Measurements from ENCODE around the gene AANAT.

Gene AANAT

GRCh38 chr17:76468634-76469010, 1.2 kb downstream of the AANAT start:
- no peak overlapping the region for H3K27ac ChIP-seq (ENCODE audit: low read depth, low read length)
- no peaks in the 10 kb centered on the region for H3K27me3 ChIP-seq (ENCODE audit: control insufficient read depth in 1 of 2, insufficient read depth in 2 of 2, low read length in 2 of 2)

GRCh38 chr17:76469076-76469990, 1.9 kb downstream of the AANAT start:
- no peak overlapping the region for H3K9ac ChIP-seq (ENCODE audit: low read depth in 1 of 2, low read length in 2 of 2)
- H3K36me3 ChIP-seq (ENCODE audit: control insufficient read depth in 1 of 2, insufficient read depth in 2 of 2, low read length in 2 of 2) = peaks cover 9 to 29% of the 10 kb centered on the region in 2 donors
- H3K4me3 ChIP-seq (ENCODE audit: low read depth in 1 of 2, low read length in 2 of 2) = no peak overlapping the region
- no peaks in the 10 kb centered on the region for H3K27me3 ChIP-seq (ENCODE audit: control insufficient read depth in 1 of 2, insufficient read depth in 2 of 2, low read length in 2 of 2)
- H3K4me1 ChIP-seq (ENCODE audit: control insufficient read depth in 1 of 2, insufficient read depth in 2 of 2, low read length in 2 of 2) = peaks cover 0 to 3% of the 10 kb centered on the region in 2 donors
- no peaks in the 10 kb centered on the region for H3K9me3 ChIP-seq (ENCODE audit: control insufficient read depth in 1 of 2, low read length in 2 of 2)
- no peak overlapping the region for H3K27ac ChIP-seq (ENCODE audit: low read depth, low read length)

More at GRCh38 chr17:76468634-76469010, 1.2 kb downstream of the AANAT start:
- peaks cover 9 to 25% of the 10 kb centered on the region in 2 donors for H3K36me3 ChIP-seq (ENCODE audit: control insufficient read depth in 1 of 2, insufficient read depth in 2 of 2, low read length in 2 of 2)
- no peak overlapping the region for H3K4me3 ChIP-seq (ENCODE audit: low read depth in 1 of 2, low read length in 2 of 2)
- H3K4me1 ChIP-seq (ENCODE audit: control insufficient read depth in 1 of 2, insufficient read depth in 2 of 2, low read length in 2 of 2) = peaks cover 0 to 3% of the 10 kb centered on the region in 2 donors
- no peaks in the 10 kb centered on the region for H3K9me3 ChIP-seq (ENCODE audit: control insufficient read depth in 1 of 2, low read length in 2 of 2)
- no peak overlapping the region for H3K9ac ChIP-seq (ENCODE audit: low read depth in 1 of 2, low read length in 2 of 2)

- no peak overlapping the region for H3K27ac ChIP-seq (ENCODE audit: low read depth, low read length)
- no peaks in the 10 kb centered on the region for H3K27me3 ChIP-seq (ENCODE audit: control insufficient read depth in 1 of 2, insufficient read depth in 2 of 2, low read length in 2 of 2)
- H3K4me1 ChIP-seq (ENCODE audit: control insufficient read depth in 1 of 2, insufficient read depth in 2 of 2, low read length in 2 of 2) = peaks cover 0 to 3% of the 10 kb centered on the region in 2 donors
- H3K36me3 ChIP-seq (ENCODE audit: control insufficient read depth in 1 of 2, insufficient read depth in 2 of 2, low read length in 2 of 2) = peaks cover 9 to 35% of the 10 kb centered on the region in 2 donors
- no peak overlapping the region for H3K9ac ChIP-seq (ENCODE audit: low read depth in 1 of 2, low read length in 2 of 2)
- no peaks in the 10 kb centered on the region for H3K9me3 ChIP-seq (ENCODE audit: control insufficient read depth in 1 of 2, low read length in 2 of 2)
- no peak overlapping the region for H3K4me3 ChIP-seq (ENCODE audit: low read depth in 1 of 2, low read length in 2 of 2)
These were observed 2.8 kb downstream of the AANAT start for GRCh38 chr17:76469991-76470739.

- Histone ChIP-seq H3K27me3 (ENCODE audit: control insufficient read depth in 1 of 2, insufficient read depth in 2 of 2, low read length in 2 of 2) (no peaks in the 10 kb centered on the region), H3K36me3 (ENCODE audit: control insufficient read depth in 1 of 2, insufficient read depth in 2 of 2, low read length in 2 of 2) (peaks cover 9 to 35% of the 10 kb centered on the region in 2 donors), H3K9me3 (ENCODE audit: control insufficient read depth in 1 of 2, low read length in 2 of 2) (no peaks in the 10 kb centered on the region), H3K4me3 (ENCODE audit: low read depth in 1 of 2, low read length in 2 of 2) (no peak overlapping the region), H3K27ac (ENCODE audit: low read depth, low read length) (no peak overlapping the region), H3K9ac (ENCODE audit: low read depth in 1 of 2, low read length in 2 of 2) (no peak overlapping the region), H3K4me1 (ENCODE audit: control insufficient read depth in 1 of 2, insufficient read depth in 2 of 2, low read length in 2 of 2) (no peaks in the 10 kb centered on the region)
These were observed 4.3 kb downstream of the AANAT start for GRCh38 chr17:76471498-76472257.

GRCh38 chr17:76472258-76472645, 4.8 kb downstream of the AANAT start:
- Histone ChIP-seq H3K9me3 (ENCODE audit: control insufficient read depth in 1 of 2, low read length in 2 of 2) (no peaks in the 10 kb centered on the region), H3K36me3 (ENCODE audit: control insufficient read depth in 1 of 2, insufficient read depth in 2 of 2, low read length in 2 of 2) (peaks cover 9 to 38% of the 10 kb centered on the region in 2 donors), H3K27ac (ENCODE audit: low read depth, low read length) (no peak overlapping the region), H3K27me3 (ENCODE audit: control insufficient read depth in 1 of 2, insufficient read depth in 2 of 2, low read length in 2 of 2) (no peaks in the 10 kb centered on the region), H3K4me3 (ENCODE audit: low read depth in 1 of 2, low read length in 2 of 2) (no peak overlapping the region), H3K4me1 (ENCODE audit: control insufficient read depth in 1 of 2, insufficient read depth in 2 of 2, low read length in 2 of 2) (no peaks in the 10 kb centered on the region), H3K9ac (ENCODE audit: low read depth in 1 of 2, low read length in 2 of 2) (no peak overlapping the region)

- Histone ChIP-seq H3K9me3 (ENCODE audit: control insufficient read depth in 1 of 2, low read length in 2 of 2) (no peaks in the 10 kb centered on the region), H3K9ac (ENCODE audit: low read depth in 1 of 2, low read length in 2 of 2) (no peak overlapping the region), H3K4me3 (ENCODE audit: low read depth in 1 of 2, low read length in 2 of 2) (no peak overlapping the region), H3K36me3 (ENCODE audit: control insufficient read depth in 1 of 2, insufficient read depth in 2 of 2, low read length in 2 of 2) (peaks cover 9 to 38% of the 10 kb centered on the region in 2 donors), H3K27me3 (ENCODE audit: control insufficient read depth in 1 of 2, insufficient read depth in 2 of 2, low read length in 2 of 2) (no peaks in the 10 kb centered on the region), H3K4me1 (ENCODE audit: control insufficient read depth in 1 of 2, insufficient read depth in 2 of 2, low read length in 2 of 2) (no peaks in the 10 kb centered on the region), H3K27ac (ENCODE audit: low read depth, low read length) (no peak overlapping the region)
These were observed 5.3 kb downstream of the AANAT start for GRCh38 chr17:76472726-76473125.

- Histone ChIP-seq H3K4me1 (ENCODE audit: control insufficient read depth in 1 of 2, insufficient read depth in 2 of 2, low read length in 2 of 2) (no peaks in the 10 kb centered on the region), H3K27ac (ENCODE audit: low read depth, low read length) (no peak overlapping the region), H3K9ac (ENCODE audit: low read depth in 1 of 2, low read length in 2 of 2) (no peak overlapping the region), H3K9me3 (ENCODE audit: control insufficient read depth in 1 of 2, low read length in 2 of 2) (no peaks in the 10 kb centered on the region), H3K36me3 (ENCODE audit: control insufficient read depth in 1 of 2, insufficient read depth in 2 of 2, low read length in 2 of 2) (peaks cover 9 to 42% of the 10 kb centered on the region in 2 donors), H3K27me3 (ENCODE audit: control insufficient read depth in 1 of 2, insufficient read depth in 2 of 2, low read length in 2 of 2) (no peaks in the 10 kb centered on the region), H3K4me3 (ENCODE audit: low read depth in 1 of 2, low read length in 2 of 2) (no peak overlapping the region)
These were observed 6.2 kb downstream of the AANAT start for GRCh38 chr17:76473541-76473985.

GRCh38 chr17:76474238-76474637, 6.8 kb downstream of the AANAT start:
- H3K4me1 ChIP-seq (ENCODE audit: control insufficient read depth in 1 of 2, insufficient read depth in 2 of 2, low read length in 2 of 2) = no peaks in the 10 kb centered on the region

GRCh38 chr17:76474894-76475293, 7.5 kb downstream of the AANAT start:
- Histone ChIP-seq H3K4me3 (ENCODE audit: low read depth in 1 of 2, low read length in 2 of 2) (no peak overlapping the region), H3K27me3 (ENCODE audit: control insufficient read depth in 1 of 2, insufficient read depth in 2 of 2, low read length in 2 of 2) (no peaks in the 10 kb centered on the region), H3K27ac (ENCODE audit: low read depth, low read length) (no peak overlapping the region), H3K36me3 (ENCODE audit: control insufficient read depth in 1 of 2, insufficient read depth in 2 of 2, low read length in 2 of 2) (peaks cover 9 to 42% of the 10 kb centered on the region in 2 donors), H3K4me1 (ENCODE audit: control insufficient read depth in 1 of 2, insufficient read depth in 2 of 2, low read length in 2 of 2) (no peaks in the 10 kb centered on the region), H3K9ac (ENCODE audit: low read depth in 1 of 2, low read length in 2 of 2) (no peak overlapping the region), H3K9me3 (ENCODE audit: control insufficient read depth in 1 of 2, low read length in 2 of 2) (no peaks in the 10 kb centered on the region)

More at GRCh38 chr17:76474238-76474637, 6.8 kb downstream of the AANAT start:
- H3K27ac ChIP-seq (ENCODE audit: low read depth, low read length) = no peak overlapping the region
- no peaks in the 10 kb centered on the region for H3K9me3 ChIP-seq (ENCODE audit: control insufficient read depth in 1 of 2, low read length in 2 of 2)
- peaks cover 9 to 42% of the 10 kb centered on the region in 2 donors for H3K36me3 ChIP-seq (ENCODE audit: control insufficient read depth in 1 of 2, insufficient read depth in 2 of 2, low read length in 2 of 2)
- H3K9ac ChIP-seq (ENCODE audit: low read depth in 1 of 2, low read length in 2 of 2) = no peak overlapping the region
- no peaks in the 10 kb centered on the region for H3K27me3 ChIP-seq (ENCODE audit: control insufficient read depth in 1 of 2, insufficient read depth in 2 of 2, low read length in 2 of 2)
- no peak overlapping the region for H3K4me3 ChIP-seq (ENCODE audit: low read depth in 1 of 2, low read length in 2 of 2)

Data from duodenal mucosa (tissue), 2 donors.